Stomach (tissue), 4 donors: ENCODE measurements around the gene KRAS.

ENCODE experiments used
- POLR2AphosphoS5 ChIP-seq, 3 donors: sonication (generic); formaldehyde crosslinking; IDR thresholded peaks; one replicate each; pipeline ENCODE4 v1.6.1; 2016; ENCODE audit warnings: antibody characterized with exemption in 3 of 3
- TF ChIP-seq, protein P1 (sequence below), 7 experiments: fragments of 450-650 bp in 4 of 7; fragments of 200-600 bp in 3 of 7; sonication (generic) in 3 of 7; IDR thresholded peaks; one replicate each; pipeline ENCODE4 v1.5.1; 2016 to 2019; ENCODE audit warnings: antibody characterized with exemption in 7 of 7, control low read depth in 2 of 7, mild to moderate bottlenecking in 1 of 7

DNA sequence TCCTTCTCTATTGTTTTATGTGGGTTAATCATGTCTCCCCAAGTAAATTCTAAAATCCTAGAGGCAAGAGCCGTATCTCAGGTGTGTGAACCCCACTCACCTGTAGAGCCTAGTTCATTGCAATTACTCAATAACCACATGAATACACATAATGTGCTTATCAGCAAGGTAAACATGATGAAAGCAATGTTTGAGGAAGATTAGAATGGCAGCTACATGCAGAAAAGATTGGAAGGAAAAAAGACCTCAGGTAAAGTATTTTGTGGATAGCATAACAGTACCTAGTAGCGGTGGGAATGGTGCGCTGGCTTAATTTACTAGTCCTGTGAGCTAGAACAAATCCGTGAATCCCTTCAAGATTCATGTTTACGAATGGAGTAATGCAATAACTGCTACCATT, 5.3 kb upstream of the KRAS start:
- peak in 2 of 3 donors; percentile 77 to 87 for TF ChIP-seq POLR2AphosphoS5 (IDR thresholded peaks at IDR 0.05)
- TF ChIP-seq, protein P1, sequence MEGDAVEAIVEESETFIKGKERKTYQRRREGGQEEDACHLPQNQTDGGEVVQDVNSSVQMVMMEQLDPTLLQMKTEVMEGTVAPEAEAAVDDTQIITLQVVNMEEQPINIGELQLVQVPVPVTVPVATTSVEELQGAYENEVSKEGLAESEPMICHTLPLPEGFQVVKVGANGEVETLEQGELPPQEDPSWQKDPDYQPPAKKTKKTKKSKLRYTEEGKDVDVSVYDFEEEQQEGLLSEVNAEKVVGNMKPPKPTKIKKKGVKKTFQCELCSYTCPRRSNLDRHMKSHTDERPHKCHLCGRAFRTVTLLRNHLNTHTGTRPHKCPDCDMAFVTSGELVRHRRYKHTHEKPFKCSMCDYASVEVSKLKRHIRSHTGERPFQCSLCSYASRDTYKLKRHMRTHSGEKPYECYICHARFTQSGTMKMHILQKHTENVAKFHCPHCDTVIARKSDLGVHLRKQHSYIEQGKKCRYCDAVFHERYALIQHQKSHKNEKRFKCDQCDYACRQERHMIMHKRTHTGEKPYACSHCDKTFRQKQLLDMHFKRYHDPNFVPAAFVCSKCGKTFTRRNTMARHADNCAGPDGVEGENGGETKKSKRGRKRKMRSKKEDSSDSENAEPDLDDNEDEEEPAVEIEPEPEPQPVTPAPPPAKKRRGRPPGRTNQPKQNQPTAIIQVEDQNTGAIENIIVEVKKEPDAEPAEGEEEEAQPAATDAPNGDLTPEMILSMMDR (IDR thresholded peaks at IDR 0.05): no peak
